ENCODE measurements around the gene PCBD2.

GRCh38 chr5:134873494-134873893 is 31.4 kb upstream of the PCBD2 start:
- TF ChIP-seq CTCF (IDR thresholded peaks at IDR 0.05 in 2 of 3, conservative IDR thresholded peaks at IDR 0.05 in 1 of 3; ENCODE audit: borderline replicate concordance in 1 of 3, insufficient read depth in 1 of 3, low read depth in 2 of 3, low read length in 2 of 3), result no peak
- no peak for TF ChIP-seq POLR2A (IDR thresholded peaks at IDR 0.05; ENCODE audit: borderline replicate concordance, extremely low read depth, insufficient read depth, insufficient read length)
- no peak for TF ChIP-seq EZH2 (IDR thresholded peaks at IDR 0.05)
- no peak for TF ChIP-seq RAD21 (IDR thresholded peaks at IDR 0.05; ENCODE audit: low read depth)
- no peak for TF ChIP-seq ZBTB33 (IDR thresholded peaks at IDR 0.05; ENCODE audit: extremely low read depth, insufficient replicate concordance, low read length)
- no peak for TF ChIP-seq TCF7L2 (IDR thresholded peaks at IDR 0.05; ENCODE audit: borderline replicate concordance, extremely low read depth, insufficient read depth, insufficient read length)

All from HCT116 (cell line).